ENCODE results near the gene AMELX. TPM values are rescaled to one million over a fixed set of nuclear protein-coding genes. Genes with fewer than 3 reads are reported as not detected.

Gene AMELX
- total RNA-seq, 2 donors from 2014 or later: not detected

DNA sequence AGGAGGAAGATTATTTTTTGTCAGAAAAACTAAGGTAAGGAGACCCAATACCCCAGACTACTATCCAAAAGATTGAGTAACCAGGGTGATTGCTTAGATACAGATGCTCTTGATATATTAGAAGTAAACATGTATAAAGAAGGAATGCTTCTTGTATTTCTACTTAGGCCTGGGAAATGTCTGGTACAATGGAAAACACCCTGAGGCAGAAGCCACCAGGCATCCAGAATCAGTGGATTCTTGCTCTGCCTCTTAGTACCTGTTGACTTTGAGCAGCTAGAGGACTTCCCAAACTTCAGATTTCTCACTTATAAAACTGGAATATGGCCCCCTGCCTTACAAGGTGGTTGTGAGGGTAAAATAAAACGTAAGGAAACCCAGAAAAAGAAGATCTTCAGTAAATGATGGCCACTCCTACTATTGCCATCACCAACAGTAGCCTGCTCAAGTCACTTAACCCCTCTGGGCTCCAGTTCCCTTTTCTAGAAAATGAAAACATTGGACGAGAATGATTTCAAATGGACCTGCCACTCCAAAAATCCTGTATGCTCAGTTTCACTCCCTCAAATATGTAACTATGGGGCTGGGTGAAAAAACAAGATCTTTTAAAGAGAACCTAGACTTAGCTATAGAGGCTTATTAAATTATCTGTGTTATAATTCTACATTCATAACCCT, 56.6 kb downstream of the AMELX start:
- H3K4me3 Mint-ChIP-seq: no peak overlapping the region

More for the DNA sequence above, 56.6 kb downstream of the AMELX start:
- H3K4me1 Mint-ChIP-seq: no peaks in the 10 kb centered on the region
- H3K27me3 Mint-ChIP-seq (ENCODE audit: insufficient read depth): no peaks in the 10 kb centered on the region
- H3K9ac ChIP-seq (ENCODE audit: extremely low read depth, low read length, poor library complexity, severe bottlenecking): no peak overlapping the region
- no peak overlapping the region for H3K27ac ChIP-seq (ENCODE audit: low read depth, low read length)
- WGBS, 2 experiments (ENCODE audit: insufficient coverage in 1 of 2, insufficient read length in 1 of 2): 50% methylated on average over 1 of the region's 2 CpGs; no CpG with 5 or more reads in 1 of the 2 experiments
- H3K27ac Mint-ChIP-seq: no peak overlapping the region
- H3K36me3 ChIP-seq (ENCODE audit: control insufficient read depth, insufficient read depth, low read length): no peaks in the 10 kb centered on the region
- peaks cover 11% of the 10 kb centered on the region for H3K9me3 Mint-ChIP-seq
- no peaks in the 10 kb centered on the region for H3K4me1 ChIP-seq (ENCODE audit: control insufficient read depth, insufficient read depth, low read length)
- H3K4me3 ChIP-seq (ENCODE audit: low read length): no peak overlapping the region
- no peak for TF ChIP-seq CTCF (conservative IDR thresholded peaks at IDR 0.05)
- H3K9me3 ChIP-seq (ENCODE audit: control insufficient read depth, low read length): no peaks in the 10 kb centered on the region
- no peaks in the 10 kb centered on the region for H3K36me3 Mint-ChIP-seq (ENCODE audit: low read depth)
- H3K27me3 ChIP-seq (ENCODE audit: control insufficient read depth, insufficient read depth, low read length, poor library complexity, severe bottlenecking): no peaks in the 10 kb centered on the region
- DNase-seq: no peak

Small RNA genes within 50 kb of the gene (microRNA-seq; reads per million reads assigned to microRNA genes)
- gene MIR548AX (ENCODE audit: borderline microRNAs expressed): not detected

Other genes with a start within 250 kb of the AMELX start
- gene HCCS, start 182.1 kb upstream of the AMELX start, total RNA-seq: 10 to 100 TPM; 20.1 to 24.7 TPM

All from endodermal cell (in vitro differentiated cells).